ENCODE measurements around the gene ANTXRL.

DNA sequence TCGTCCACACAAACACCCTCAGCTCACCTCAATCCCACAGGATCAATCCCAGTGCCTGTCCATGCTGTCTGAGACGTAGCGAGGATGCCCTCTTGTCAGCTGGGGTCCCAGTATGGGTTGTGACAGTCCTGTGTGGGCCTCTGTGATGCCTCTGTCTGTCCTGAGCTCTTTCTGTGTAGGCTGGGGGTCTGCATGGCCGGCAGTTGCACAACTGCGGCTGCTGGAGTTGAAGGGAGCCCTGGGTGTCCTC lies 12.4 kb downstream of the ANTXRL start:
- TF ChIP-seq, protein P1, sequence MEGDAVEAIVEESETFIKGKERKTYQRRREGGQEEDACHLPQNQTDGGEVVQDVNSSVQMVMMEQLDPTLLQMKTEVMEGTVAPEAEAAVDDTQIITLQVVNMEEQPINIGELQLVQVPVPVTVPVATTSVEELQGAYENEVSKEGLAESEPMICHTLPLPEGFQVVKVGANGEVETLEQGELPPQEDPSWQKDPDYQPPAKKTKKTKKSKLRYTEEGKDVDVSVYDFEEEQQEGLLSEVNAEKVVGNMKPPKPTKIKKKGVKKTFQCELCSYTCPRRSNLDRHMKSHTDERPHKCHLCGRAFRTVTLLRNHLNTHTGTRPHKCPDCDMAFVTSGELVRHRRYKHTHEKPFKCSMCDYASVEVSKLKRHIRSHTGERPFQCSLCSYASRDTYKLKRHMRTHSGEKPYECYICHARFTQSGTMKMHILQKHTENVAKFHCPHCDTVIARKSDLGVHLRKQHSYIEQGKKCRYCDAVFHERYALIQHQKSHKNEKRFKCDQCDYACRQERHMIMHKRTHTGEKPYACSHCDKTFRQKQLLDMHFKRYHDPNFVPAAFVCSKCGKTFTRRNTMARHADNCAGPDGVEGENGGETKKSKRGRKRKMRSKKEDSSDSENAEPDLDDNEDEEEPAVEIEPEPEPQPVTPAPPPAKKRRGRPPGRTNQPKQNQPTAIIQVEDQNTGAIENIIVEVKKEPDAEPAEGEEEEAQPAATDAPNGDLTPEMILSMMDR (IDR thresholded peaks at IDR 0.05 in 8 of 11, conservative IDR thresholded peaks at IDR 0.05 in 3 of 11), result no peak
- TF ChIP-seq POLR2AphosphoS5 (IDR thresholded peaks at IDR 0.05), result no peak

Data from spleen (tissue), 7 donors.